Activated CD8-positive, alpha-beta memory T cell treated with anti-CD3 and anti-CD28 coated beads, Interleukin-2, amount 50 U/mL, for 1 hour (primary cell): ENCODE measurements around the gene RERG.

Source experiments
- DNase-seq: peaks from one replicate; pipeline ENCODE4 v3.0.0-alpha.2; 2020; ENCODE audit errors: extremely low read depth

RERG gene

DNA sequence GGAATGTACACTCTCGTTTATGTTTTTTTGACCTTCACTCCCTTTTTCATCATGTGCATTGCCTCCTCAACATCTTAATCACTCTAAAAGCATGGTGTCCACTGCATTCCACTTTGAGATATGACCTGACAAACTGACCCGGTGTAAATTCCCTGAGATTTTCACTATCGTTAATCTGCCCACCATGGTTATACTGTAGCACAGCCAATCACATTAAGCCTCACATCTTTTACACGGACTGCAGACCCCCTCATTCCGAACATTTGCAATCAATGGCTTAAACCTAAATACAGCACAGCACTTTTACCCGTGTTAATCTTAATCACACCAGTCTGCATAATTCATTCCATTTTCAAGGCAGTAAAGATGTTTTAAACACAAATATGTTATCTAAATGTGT, 2.4 kb downstream of the RERG start:
- DNase-seq = no peak

DNA sequence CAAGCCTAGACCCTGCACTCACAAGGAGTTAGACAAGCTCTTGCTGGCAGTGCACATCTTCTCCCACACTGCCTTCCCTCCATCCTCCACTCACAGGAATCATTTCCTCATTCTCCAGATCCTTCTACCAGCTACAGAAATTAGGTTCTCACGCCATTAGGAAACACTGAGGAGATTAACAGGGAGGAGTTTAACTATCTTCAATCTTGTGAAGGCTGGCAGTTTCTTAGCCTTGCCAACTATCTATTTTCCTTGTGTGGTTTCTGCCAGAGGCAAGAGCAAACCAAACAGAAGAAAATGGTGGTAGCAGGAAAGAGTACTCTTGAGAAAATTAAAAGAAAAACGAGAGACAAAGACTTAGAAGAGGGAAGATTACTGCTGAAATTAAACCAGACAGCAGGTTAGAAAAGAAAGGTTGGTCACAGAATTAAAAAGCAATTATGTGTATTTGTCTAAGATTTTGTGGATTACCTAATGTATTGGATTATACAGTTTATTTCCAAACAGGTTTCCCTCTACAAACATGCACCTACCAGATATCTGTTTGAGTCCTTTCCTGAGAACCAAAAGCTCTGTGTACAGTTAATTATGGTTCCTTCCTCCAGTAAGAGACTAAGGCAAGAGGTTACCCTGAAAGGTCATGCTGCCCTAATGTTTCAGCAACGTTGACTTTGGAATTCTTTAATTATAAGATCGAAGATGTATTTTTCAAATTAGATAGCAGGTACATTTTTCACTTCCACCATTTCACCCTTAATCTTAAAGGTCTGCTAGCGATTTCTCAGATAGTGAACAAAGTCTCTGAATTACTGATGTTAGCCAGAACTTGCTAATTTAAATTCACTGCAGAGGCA, 5.0 kb downstream of the RERG start:
- DNase-seq = no peak

DNA sequence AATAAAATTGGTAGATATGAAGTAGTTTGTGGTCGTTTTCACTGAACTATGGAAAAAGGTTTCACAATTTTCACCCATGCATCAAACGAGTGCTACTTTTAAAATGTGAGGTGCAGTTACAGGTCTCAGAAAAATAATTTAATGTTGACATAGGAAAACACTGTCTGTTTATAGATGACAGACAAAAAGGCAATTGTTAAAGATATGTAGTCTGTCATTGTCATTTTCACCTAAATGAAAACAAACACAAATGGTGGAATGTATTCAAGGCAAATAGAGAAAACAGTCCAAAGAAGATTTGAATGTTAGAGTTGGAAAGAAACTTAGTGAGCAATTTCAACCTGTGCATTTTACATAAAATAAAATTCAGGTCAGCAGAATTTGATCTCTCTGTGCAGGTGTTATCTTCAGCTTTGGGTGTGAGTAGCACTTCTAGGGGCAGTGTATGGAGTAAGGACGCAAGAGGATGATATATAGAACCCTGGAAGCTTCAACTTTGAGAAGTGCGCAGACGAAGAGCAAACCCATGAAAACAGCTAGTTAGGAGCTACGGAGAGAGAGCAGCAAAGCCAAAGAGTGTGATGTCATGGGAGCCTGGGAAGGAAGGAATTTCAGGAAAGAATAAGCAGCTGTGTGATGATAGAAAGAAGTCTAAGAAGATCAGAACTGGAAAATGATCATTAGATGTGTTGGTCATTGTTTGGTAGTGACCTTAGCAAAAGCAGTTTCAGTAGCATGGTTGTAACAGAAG, 6.2 kb downstream of the RERG start:
- DNase-seq = no peak

DNA sequence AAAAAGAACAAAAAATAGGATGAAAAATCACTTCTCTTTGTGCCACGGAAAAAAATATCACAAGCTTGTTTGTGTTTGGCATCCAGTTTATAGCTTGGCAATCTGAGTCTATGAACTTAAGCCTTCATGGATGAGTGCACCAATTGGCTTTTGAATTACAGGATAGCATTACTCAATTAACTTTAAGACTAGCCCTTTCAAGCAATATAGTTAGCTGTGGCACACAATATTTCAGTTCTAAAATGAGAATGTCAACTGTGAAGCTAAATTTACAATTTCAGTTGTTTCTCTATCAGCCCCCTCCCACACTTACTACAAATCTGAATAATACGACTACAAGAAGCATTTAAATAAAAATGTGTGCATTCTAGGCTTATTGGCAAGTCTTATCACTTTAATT, 8.3 kb downstream of the RERG start:
- DNase-seq = no peak

DNA sequence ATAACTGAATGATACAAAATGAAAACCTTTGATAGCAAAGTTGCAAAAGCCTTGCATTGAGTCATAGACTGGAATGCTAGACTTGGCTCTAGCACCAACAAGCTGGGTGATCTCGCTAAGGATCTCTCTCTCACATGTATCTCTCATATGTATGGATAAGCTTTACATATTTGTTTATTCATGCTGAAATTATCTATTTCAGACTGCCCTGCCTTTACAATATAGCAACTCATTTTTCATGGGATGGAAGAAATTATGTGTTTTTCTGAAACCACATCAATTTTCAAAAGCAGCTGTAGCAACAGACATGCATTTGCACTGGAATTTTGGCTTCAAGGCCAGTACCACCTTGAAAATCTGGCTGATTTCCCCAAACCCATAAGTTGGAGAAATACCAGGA, 11.4 kb downstream of the RERG start:
- no peak for DNase-seq

DNA sequence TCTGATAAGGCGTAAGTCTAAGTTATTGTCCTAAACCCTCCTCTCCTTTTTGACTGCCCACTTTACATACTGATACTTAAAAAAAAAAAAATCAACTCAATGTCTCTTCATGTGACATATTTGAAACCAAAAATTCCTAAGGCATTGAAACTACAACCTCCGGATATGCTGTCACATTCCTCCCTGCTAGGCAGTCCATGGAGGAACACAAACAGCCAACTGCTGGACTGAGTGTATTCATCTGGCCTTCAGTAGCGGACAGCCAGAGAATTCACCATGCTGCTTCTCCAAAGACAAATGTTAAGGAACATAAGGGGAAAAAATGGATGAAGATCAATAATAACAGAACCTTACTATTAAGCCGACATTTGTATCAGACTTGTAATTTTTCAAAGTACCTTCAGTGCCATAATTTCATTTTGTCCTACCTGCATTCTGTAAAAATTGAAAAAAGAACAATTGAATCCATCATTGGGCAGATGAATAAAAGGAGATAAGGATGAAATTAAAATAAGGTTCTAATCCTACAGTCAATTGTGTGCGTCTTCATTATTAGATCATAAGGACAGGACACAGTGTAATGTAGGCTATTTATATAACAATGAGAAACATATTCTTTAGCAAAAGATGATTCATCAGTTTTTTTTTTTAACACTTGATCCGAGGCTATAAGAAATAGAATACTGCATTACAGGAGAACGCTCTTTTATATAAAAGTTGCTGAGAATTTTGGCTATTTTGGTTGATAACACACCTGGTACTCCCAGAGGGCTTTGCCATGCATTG, 12.2 kb downstream of the RERG start:
- no peak for DNase-seq

DNA sequence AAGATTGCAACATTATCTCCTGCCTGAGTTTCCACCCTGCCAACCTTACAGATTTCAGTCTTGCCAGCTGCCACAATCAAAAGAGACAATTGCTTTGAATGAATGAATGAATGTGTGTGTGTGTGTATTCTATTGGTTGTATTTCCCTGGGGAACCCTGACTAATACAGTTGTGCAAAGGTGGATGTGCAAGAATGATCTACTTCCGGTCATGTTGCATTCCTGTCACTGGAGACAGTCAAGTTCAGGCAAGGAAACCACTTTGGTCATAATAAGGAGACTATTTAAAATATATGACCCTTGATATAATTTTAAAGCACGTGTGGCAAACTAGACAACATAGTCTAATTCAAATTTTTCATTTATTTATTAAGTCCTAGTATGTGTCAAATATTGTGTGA, 13.1 kb downstream of the RERG start:
- DNase-seq = no peak

DNA sequence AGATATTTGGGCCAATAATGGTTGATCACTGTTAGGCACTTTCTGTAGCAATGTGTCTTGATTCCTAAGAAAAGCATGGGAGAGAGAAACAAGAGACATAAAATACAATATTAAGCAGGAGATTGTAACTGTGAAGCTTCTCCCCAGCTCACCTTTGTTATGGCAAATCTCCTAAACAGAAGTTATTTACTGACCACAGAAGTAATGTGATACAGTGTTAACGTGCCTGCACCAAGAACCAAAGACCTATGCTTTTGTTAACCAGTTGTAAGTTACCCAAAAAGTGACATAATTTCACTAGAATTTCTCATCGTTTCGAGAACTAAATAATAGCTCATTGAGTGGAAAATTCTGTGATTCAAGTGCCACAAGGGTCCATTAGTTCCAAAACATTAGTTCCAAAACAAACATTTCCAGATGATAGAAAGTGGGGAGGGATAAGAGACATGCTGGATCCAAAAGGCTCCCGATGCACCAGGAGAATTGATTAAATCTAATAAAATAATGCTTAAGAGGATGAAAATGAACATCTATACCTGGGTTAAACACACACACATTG, 14.3 kb downstream of the RERG start:
- DNase-seq = no peak

DNA sequence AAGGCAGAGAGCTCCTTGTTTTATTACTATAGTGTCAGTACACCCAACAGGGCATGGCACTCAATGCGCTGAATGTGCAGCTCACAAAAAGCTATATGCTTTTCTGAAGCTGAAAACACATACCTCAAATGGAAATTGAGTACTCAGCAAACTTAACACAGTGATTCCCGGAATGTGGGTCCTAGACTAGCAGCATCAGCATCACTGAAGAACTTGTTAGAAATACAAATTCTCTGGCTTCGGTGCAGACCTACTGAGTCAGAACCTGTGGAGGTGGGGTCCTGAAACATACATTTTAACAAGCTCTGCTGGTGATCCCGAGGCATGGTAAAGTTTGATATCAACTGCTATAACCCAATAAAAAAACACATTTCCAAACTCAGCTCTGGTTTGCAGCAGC, 14.9 kb downstream of the RERG start:
- DNase-seq = no peak

DNA sequence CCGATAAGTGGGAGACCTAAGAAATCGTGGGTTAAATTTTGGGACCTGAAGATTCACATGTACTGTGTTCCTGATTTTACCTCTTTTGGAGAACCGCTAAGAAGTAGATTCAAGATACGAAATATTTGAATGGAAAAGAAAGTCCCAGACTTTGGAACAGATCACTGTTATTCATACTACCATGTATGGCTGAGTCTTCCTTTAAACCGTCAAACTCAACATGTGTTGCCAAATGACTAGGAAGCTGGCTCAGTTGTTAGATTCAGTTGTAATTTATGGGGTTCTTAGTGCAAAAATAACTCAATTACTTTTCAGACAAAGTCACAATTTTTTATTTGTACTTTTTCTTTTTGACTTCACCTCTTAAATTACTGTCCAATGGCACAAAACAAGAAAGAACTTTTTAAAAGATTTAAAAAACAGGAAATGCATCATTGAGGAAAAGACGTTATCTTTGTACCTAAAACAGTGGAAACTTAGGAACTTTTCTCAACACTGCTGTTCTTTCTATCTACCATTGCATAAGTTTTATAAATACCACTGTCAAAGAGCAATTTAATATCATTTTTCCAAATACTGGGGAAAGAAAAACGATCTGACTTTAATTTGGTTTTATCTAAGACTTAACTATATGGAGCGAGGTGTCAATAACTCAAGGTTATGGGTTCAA, 15.7 kb downstream of the RERG start:
- no peak for DNase-seq

DNA sequence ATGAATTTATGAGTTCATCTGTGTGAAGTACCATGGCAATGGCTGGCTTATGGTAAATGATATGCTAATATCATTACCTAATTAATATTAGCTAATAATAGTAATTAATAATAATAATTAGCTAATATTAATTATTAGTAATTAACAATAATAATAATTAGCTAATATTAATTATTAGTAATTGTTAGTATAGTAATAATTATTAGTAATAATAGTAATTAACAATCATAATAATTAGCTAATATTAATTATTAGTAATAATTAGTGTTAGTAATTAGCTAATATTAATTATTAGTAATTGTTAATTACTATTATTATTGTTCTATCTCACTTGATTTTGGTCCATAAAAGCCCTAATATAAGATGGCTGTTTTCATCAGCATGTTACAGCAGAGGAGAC, 19.8 kb downstream of the RERG start:
- DNase-seq = no peak

DNA sequence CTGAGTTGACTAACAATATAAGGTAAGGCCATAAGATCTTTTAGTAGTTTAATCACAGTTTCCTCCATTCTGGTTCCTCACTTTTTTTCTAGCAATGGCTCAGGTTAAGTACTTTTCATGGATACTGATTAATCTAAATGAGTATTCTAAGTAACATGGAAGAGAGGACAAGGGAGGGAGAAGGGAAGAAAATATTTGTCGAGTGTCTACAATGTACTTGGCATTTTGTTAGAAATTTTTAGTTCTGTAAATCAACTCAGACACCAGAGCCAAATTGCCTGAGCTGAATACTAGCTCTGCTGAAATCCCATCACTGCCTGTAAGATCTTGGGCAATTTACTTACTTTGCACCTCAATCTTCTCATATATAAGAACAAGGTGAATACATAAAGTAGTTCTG, 20.2 kb downstream of the RERG start:
- DNase-seq = no peak

DNA sequence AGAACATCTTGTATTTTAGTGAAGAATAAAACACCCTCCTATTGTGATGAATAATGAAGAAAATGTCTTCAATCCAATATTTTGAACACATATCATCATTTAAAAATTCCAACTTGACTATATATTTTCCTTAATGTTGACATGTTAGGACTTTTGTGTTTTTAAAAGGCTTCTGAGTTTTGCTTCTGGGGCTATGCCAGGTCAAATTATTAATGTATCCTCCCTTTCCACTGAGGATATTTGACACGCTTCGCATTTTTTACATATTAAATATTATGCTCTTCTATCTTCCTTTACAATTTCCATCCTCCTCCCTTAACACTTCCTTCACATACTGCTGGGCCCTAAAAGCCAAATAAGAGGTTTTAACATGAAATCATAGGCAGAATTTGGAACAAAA, 20.6 kb downstream of the RERG start:
- no peak for DNase-seq

DNA sequence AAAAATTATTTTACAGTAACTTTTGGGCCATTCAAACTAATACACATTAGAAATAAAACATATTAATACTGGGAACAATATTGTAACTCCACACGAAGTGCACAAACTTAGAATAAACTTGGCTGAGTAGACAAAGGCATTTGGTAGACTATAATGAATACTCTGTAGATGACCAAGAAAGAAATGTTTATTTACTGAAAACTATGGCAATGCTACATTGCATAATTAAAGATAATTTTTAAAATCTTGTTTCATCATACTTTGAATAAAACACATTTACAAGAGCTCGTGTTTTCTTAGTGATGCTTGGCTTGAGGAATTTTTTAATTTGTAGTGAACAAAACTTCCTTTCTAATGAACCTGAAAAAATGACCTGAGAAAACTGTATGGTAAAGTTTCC, 21.3 kb downstream of the RERG start:
- DNase-seq = no peak

DNA sequence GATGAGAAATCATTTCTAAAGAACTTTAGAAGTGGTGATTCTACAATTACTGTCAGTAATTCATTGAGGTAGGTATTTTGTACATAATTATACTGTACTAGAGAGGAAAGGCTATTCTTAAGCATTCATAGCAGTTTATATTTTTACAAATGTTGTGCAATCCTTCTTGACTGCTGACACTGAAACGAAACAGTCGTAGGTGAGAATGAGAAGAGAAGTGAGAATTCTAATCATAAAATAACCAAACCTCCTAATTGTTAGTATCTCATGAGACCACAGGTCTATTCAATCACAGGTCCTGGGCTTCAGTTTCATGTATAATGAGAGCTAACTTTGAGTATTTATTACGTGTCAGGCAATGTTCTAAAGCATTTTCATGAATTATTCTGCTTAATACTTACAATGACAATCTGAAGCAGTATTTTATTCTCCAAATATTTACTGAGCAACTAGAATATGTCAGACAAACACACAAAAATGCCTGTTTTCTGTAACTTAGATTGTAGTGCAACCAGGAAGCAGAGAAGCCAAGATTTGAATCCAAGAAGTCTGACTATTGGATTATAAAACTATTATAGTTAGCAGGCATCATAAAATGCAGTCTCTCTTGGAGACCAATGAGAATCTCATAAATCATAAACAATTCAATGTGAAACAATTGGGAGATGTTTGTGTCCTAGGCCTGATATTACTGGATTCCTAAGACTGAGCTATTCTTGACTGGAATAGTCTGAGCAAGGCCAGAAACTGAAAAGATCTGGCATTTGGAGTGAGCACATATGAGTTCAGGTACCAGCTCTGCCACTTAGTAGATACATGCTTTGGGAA, 24.3 kb downstream of the RERG start:
- no peak for DNase-seq

DNA sequence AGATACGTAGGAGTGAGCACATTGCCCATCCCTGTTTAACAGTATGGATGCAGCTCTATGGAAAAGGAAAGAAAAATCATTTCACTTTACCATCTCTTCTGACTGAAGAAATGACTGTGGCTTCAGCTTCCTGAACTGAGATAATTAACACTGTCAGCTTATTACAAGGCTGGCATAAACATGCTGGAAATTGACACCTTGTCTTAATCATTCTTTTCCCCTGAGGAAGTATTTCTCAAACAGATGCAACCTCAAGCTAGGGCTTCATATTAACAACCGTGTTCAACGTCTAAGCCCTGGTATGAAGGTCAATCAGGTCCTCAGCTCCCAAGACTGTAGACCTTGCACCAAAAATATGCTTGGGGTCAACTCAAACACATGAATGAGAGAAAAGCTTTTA, 25.0 kb downstream of the RERG start:
- no peak for DNase-seq

DNA sequence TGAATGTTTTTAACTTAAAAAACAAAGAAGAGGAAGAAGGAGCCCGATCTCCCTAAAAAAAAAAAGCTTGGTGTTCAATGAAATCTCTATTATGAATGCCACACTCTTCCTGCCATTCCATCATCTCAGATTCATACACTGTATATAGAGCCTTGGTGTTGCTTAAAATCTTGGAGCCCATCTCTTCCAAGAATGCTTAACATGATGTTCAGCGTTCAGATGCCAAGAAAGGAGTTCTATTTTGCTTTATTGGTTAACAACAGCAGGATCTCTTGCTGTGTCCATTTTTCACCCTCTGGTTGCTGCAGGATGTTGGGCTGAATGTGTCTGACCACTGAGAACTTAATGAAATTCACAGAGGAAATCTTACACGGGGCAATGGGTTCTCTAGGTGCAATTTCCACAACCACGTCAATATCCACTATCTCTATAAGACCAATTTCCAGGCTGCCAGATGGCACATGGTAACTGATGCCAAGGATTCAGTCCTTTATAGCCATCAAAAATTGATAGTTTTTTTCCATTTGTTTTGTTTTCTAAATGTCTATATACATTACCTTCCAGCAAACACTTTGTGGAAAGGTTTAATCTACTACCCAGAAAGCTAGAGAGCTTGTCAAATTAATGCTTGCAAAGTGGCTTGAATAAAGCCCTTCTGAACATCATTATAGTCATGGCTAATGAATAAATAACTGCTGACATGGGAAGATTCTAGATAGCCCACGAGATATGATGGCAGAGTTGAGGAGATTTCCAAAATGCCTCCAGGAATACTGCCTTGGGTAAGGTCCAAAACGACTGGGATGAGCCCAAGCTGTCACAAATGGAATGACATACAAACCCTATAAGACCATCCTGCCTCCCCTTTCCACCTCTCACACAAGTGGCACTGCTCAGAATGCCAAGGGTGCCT, 26.5 kb downstream of the RERG start:
- DNase-seq = no peak

DNA sequence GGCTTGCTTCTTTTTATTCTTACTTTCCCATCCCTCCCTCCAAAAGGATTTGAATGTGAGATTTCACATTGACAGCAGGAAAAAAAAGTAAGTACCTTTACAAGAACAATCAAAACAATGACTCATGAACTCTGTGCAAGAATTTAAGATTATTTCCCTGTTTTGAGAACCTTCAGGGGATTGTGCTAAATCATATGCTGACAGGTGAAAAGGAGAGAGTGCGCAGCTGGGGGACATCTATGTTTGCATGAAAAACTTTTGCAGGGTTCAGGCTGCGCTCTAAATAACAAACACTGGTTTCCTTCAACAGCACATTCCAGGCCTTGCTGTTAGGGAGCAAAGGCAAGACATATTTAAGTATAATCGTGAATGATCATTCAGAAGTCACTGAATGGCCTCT, 27.3 kb downstream of the RERG start:
- no peak for DNase-seq

DNA sequence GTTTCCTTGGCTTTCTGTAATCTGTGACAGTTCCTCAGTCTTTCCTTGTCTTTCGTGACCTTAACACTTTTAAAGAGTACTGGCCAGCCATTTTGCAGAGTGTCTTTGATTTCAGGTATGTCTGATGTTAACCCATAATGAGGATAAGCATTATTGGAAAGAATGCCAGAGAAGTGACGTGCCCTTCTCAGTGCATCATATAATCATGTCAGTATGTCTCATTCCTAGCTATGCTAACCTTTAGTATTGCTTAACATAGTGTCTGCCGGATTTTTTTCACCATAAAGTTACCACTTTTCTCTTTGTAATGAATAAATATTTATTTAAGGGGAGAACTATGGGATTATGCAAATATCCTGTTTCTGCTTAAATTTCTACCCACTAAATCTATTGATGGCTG, 28.5 kb downstream of the RERG start:
- no peak for DNase-seq

DNA sequence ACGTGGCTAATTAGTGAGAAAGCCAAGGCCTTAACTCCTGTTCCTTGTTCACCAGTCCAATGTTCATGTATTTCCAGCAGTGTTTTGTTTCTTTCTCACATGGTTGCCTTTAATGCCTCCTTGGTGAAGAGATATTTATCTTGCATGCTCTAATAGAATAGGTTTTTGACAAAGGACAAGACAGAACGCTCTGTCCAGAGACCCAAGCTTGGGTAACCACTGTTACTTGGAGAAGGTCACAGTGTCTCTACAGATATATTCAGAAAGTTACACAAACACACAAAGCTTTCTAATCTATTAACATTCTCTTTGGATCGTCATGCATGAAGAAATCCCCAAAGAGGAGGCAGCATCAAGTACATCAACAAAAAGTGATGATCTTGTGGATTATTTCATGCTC, 33.1 kb downstream of the RERG start:
- DNase-seq = no peak
